Ishikawa (cell line): ENCODE data around the gene RNPEPL1.

ENCODE experiments used
- CEBPB ChIP-seq: IDR thresholded peaks from 2 replicates; pipeline ENCODE4 v1.6.1; 2012
- CREB1 ChIP-seq: IDR thresholded peaks from 2 replicates; pipeline ENCODE4 v1.6.1; 2012; ENCODE audit warnings: low read depth
- EGR1 ChIP-seq: IDR thresholded peaks from 2 replicates; pipeline ENCODE4 v1.6.1; 2012
- EP300 ChIP-seq: IDR thresholded peaks from 2 replicates; pipeline ENCODE4 v1.6.1; 2012; ENCODE audit warnings: borderline replicate concordance
- FOXM1 ChIP-seq: IDR thresholded peaks from 2 replicates; pipeline ENCODE4 v1.6.1; 2012; ENCODE audit warnings: low read depth, borderline replicate concordance
- NFIC ChIP-seq: IDR thresholded peaks from 2 replicates; pipeline ENCODE4 v1.6.1; 2012
- RAD21 ChIP-seq: IDR thresholded peaks from 2 replicates; pipeline ENCODE4 v1.6.1; 2012; ENCODE audit warnings: low read depth
- TAF1 ChIP-seq: IDR thresholded peaks from 2 replicates; pipeline ENCODE4 v1.6.1; 2012; ENCODE audit warnings: low read depth, mild to moderate bottlenecking
- TCF12 ChIP-seq: IDR thresholded peaks from 2 replicates; pipeline ENCODE4 v1.6.1; 2012; ENCODE audit warnings: low read depth
- TEAD4 ChIP-seq: IDR thresholded peaks from 2 replicates; pipeline ENCODE4 v1.6.1; 2012
- YY1 ChIP-seq: IDR thresholded peaks from 2 replicates; pipeline ENCODE4 v1.6.1; 2012; ENCODE audit warnings: low read depth
- ZBTB7A ChIP-seq: IDR thresholded peaks from 2 replicates; pipeline ENCODE4 v1.6.1; 2012; ENCODE audit warnings: low read depth
- TF ChIP-seq, protein P1 (sequence below): IDR thresholded peaks from 2 replicates; pipeline ENCODE4 v1.6.1; 2012; ENCODE audit warnings: low read depth, mild to moderate bottlenecking
- TF ChIP-seq, protein P2 (sequence below): IDR thresholded peaks from 2 replicates; pipeline ENCODE4 v1.6.1; 2012
- TF ChIP-seq, protein P3 (sequence below): IDR thresholded peaks from 2 replicates; pipeline ENCODE4 v1.6.1; 2012

Gene RNPEPL1, protein sequence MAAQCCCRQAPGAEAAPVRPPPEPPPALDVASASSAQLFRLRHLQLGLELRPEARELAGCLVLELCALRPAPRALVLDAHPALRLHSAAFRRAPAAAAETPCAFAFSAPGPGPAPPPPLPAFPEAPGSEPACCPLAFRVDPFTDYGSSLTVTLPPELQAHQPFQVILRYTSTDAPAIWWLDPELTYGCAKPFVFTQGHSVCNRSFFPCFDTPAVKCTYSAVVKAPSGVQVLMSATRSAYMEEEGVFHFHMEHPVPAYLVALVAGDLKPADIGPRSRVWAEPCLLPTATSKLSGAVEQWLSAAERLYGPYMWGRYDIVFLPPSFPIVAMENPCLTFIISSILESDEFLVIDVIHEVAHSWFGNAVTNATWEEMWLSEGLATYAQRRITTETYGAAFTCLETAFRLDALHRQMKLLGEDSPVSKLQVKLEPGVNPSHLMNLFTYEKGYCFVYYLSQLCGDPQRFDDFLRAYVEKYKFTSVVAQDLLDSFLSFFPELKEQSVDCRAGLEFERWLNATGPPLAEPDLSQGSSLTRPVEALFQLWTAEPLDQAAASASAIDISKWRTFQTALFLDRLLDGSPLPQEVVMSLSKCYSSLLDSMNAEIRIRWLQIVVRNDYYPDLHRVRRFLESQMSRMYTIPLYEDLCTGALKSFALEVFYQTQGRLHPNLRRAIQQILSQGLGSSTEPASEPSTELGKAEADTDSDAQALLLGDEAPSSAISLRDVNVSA

DNA sequence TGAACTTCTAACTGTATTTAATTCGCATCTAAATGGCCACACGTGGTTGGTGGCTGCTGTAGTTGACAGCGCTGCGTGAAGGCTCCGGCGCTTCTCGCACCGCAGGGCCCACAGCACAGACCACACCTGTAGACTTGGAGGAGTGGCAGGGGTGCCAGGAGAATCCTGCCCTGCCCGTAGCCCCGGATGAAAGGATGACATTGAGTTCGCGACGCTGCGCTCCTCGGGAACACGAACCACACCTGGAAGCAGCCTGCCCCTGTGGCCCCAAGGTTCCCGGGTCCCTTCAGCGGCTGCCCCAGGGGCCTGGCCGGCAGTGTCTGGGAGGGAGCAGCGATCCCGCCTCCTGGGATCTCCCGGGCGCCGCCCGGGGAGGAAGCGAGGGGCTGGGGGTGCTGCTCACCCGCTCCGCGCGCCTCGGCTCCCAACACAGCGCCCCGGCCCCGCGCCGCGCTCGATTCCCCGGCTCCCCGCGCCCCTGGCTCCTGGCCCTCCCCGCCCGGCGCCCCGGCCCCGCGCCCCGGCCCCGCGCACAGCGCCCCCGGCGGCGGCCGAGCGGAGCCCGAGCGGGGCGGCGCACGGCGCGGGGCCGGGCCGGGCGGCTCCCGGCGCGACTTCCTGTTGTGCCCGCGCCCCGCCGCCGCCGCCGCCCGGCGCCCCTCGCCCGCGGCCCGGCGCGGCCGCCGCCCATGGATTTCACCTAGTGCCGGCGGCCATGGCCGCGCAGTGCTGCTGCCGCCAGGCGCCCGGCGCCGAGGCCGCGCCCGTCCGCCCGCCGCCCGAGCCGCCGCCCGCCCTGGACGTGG, at the start of gene RNPEPL1:
Gene RNPEPL1 (plus strand): TSS at position 613 of the 806 bp plus-strand sequence. CDS start 103 bp downstream, at position 716.
- TF ChIP-seq, protein P1, sequence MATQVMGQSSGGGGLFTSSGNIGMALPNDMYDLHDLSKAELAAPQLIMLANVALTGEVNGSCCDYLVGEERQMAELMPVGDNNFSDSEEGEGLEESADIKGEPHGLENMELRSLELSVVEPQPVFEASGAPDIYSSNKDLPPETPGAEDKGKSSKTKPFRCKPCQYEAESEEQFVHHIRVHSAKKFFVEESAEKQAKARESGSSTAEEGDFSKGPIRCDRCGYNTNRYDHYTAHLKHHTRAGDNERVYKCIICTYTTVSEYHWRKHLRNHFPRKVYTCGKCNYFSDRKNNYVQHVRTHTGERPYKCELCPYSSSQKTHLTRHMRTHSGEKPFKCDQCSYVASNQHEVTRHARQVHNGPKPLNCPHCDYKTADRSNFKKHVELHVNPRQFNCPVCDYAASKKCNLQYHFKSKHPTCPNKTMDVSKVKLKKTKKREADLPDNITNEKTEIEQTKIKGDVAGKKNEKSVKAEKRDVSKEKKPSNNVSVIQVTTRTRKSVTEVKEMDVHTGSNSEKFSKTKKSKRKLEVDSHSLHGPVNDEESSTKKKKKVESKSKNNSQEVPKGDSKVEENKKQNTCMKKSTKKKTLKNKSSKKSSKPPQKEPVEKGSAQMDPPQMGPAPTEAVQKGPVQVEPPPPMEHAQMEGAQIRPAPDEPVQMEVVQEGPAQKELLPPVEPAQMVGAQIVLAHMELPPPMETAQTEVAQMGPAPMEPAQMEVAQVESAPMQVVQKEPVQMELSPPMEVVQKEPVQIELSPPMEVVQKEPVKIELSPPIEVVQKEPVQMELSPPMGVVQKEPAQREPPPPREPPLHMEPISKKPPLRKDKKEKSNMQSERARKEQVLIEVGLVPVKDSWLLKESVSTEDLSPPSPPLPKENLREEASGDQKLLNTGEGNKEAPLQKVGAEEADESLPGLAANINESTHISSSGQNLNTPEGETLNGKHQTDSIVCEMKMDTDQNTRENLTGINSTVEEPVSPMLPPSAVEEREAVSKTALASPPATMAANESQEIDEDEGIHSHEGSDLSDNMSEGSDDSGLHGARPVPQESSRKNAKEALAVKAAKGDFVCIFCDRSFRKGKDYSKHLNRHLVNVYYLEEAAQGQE = no peak
- TF ChIP-seq TAF1 (no peak), RAD21 (no peak), CEBPB (no peak)
- TF ChIP-seq, protein P2, sequence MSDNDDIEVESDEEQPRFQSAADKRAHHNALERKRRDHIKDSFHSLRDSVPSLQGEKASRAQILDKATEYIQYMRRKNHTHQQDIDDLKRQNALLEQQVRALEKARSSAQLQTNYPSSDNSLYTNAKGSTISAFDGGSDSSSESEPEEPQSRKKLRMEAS = peak; percentile 84

DNA sequence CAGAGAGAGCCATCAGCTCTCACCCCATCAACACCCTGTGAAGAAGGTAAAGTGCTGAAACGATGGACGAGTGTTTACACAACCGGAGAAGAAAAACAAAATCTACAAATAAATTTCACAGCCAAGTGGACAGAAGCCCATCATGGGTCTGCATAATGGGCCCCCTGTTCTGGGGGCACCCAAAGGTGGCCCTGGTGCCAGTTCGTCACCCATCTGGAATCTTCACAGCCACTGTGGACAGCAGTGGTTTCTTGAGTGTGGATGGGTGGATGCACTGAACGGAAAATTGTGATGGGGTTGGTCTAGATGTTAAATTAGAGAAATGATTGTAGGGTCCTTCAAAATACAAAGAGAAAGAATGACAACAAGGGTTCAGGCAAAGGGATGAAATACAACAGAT, 49.3 kb upstream of the RNPEPL1 start:
- no peak for TF ChIP-seq EP300
- no peak for TF ChIP-seq CREB1
- TF ChIP-seq, protein P2 = no peak
- no peak for TF ChIP-seq TAF1
- TF ChIP-seq, protein P3, sequence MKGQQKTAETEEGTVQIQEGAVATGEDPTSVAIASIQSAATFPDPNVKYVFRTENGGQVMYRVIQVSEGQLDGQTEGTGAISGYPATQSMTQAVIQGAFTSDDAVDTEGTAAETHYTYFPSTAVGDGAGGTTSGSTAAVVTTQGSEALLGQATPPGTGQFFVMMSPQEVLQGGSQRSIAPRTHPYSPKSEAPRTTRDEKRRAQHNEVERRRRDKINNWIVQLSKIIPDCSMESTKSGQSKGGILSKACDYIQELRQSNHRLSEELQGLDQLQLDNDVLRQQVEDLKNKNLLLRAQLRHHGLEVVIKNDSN = no peak
- TF ChIP-seq, protein P1 = no peak
- TF ChIP-seq CEBPB = no peak
- TF ChIP-seq TCF12 = no peak
- TF ChIP-seq EGR1 = no peak
- TF ChIP-seq ZBTB7A = no peak
- no peak for TF ChIP-seq FOXM1
- TF ChIP-seq NFIC = no peak
- TF ChIP-seq YY1 = no peak
- no peak for TF ChIP-seq TEAD4
- TF ChIP-seq RAD21 = no peak

DNA sequence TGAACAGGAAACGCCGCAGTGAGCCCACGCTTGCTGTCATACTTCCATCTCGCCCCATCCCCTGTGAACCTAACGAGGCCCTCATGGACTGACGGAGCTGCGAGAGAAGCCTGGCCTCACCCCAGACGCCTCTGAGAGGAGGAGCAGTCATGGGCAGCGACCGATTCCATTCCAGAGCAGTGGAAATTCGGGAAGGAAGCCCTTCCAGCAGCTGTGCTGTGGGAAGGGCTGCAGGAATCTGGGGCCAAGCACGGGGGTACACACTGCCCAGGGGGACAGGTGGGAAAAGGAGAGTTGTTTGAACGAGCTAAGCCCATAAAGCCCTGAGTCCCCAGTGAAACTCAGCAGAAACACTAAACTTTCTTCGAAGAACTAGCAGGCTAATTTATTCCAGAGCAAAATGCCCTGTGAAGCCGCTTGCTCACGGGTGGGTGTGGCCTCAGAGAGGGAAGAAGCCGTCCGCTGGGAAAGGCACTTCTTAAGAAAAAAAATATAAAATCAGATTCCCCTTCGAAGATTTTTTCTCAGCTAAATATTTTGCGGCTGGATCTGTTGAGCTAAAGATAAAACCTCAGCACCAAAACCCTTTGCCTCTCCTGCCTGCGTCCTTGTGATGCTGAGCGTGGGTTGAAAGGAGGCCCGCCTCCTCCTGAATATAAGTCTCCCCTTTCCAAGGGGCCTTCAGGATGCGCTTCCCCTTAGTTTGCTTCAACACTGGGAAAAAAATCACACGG, 48.7 kb upstream of the RNPEPL1 start:
- TF ChIP-seq, protein P2 = no peak
- TF ChIP-seq TAF1 (no peak), EGR1 (no peak), ZBTB7A (no peak), TEAD4 (no peak)

DNA sequence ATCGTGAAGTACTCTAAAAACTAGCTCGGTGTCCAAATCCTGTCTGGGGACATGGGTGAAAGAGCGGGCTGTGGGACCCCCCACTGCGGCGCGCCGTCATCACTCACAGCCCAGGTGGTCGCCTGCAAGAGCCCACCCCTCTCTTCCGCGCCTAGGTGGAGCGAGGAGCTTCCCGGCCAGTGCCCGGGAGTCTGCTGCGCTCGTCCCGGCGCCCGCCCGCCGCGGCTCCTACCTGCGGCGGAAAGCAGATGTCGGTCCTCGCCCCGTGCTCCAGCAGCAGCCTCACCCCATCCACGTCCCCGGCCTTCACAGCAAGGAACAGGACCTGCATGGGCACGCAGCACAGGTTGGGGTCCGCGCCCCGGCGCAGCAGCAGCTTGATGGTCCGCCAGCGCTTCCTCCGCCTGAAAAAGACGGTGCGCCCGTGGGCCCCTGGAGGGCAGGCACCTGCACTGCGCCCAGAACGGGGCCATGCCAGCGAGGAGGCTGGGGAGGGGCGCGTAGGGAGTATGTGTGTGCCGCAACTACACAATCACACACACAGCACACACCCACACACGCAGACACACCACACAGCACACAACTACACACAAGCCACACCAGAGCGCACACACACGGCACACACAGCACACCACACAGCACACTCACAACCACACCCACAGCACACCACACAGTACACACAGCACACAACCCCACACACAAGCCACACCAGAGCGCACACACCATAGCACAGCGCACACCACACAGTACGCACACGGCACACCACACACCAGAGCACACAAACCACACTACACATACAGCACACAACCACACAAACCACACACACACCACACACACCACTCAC, 47.9 kb upstream of the RNPEPL1 start:
- no peak for TF ChIP-seq RAD21
- TF ChIP-seq TEAD4 = no peak
- TF ChIP-seq EP300 = no peak
- TF ChIP-seq, protein P3 = no peak
- TF ChIP-seq ZBTB7A = no peak
- no peak for TF ChIP-seq TAF1
- no peak for TF ChIP-seq TCF12
- no peak for TF ChIP-seq EGR1
